Natural killer cell (primary cell): Measurements from ENCODE around the gene NEDD9. TPM values are rescaled to one million over a fixed set of nuclear protein-coding genes. Genes with fewer than 3 reads are reported as not detected.

Experiments
- ATAC-seq, 3 donors: fragments of 150-1000 bp in 2 of 3; fragments of 200-7000 bp in 1 of 3; cut with Tn5 transposase; 1 replicate in 1 of 3; 2 replicates in 2 of 3; pipeline ENCODE4 v1.10.0; 2021; ENCODE audit warnings: mild to moderate bottlenecking in 2 of 3, moderate library complexity in 2 of 3
- DNase-seq, 2 donors: peaks; one replicate each; pipeline versions ENCODE4 v3.0.0 to v3.0.0-alpha.2; 2013 to 2021; ENCODE audit warnings: mixed read lengths in 1 of 2
- H3K27ac ChIP-seq: one replicate; pipeline ENCODE4 v1.5.1; 2013; ENCODE audit warnings: mild to moderate bottlenecking, low read length
- H3K27me3 ChIP-seq: one replicate; pipeline ENCODE4 v1.6.1; 2013; ENCODE audit warnings: low read length; ENCODE audit not compliant: control insufficient read depth, insufficient read depth
- H3K36me3 ChIP-seq: one replicate; pipeline ENCODE4 v1.6.1; 2013; ENCODE audit warnings: low read length; ENCODE audit not compliant: control insufficient read depth, insufficient read depth
- H3K4me1 ChIP-seq: one replicate; pipeline ENCODE4 v1.6.1; 2013; ENCODE audit warnings: low read length; ENCODE audit not compliant: control insufficient read depth, insufficient read depth
- H3K4me3 ChIP-seq: one replicate; pipeline ENCODE4 v1.5.1; 2013; ENCODE audit warnings: low read length
- H3K9me3 ChIP-seq: one replicate; pipeline ENCODE4 v1.6.1; 2013; ENCODE audit warnings: low read length; ENCODE audit not compliant: control insufficient read depth, insufficient read depth
- H3K27ac Mint-ChIP-seq, 2 donors: one replicate each; pipeline ENCODE4 v1.8.0; 2022; ENCODE audit warnings: mild to moderate bottlenecking in 2 of 2, mixed read lengths in 2 of 2, moderate library complexity in 1 of 2
- H3K27me3 Mint-ChIP-seq, 2 donors: one replicate each; pipeline ENCODE4 v1.8.0; 2022; ENCODE audit warnings: low read depth in 2 of 2, mixed read lengths in 2 of 2
- H3K36me3 Mint-ChIP-seq: one replicate; pipeline ENCODE4 v1.8.0; 2022; ENCODE audit warnings: mixed read lengths
- H3K4me1 Mint-ChIP-seq, 2 donors: one replicate each; pipeline ENCODE4 v1.8.0; 2022; ENCODE audit warnings: mixed read lengths in 2 of 2
- H3K4me3 Mint-ChIP-seq: one replicate; pipeline ENCODE4 v1.8.0; 2022; ENCODE audit warnings: mild to moderate bottlenecking, moderate library complexity, mixed read lengths
- H3K9me3 Mint-ChIP-seq, 2 donors: one replicate each; pipeline ENCODE4 v1.8.0; 2022; ENCODE audit warnings: mixed read lengths in 2 of 2
- CTCF ChIP-seq: fragments of 200-600 bp; IDR thresholded peaks from one replicate; pipeline ENCODE4 v1.8.0; 2022; ENCODE audit warnings: antibody characterized with exemption
- WGBS: methylation state at CpG from one replicate; pipeline ENCODE4 v1.1.7; 2013; ENCODE audit warnings: missing lambda C conversion rate; ENCODE audit not compliant: insufficient coverage; 5-methylcytosine and 5-hydroxymethylcytosine counted together
- intact Hi-C: fragments of 100-400 bp; cut with micrococcal nuclease; formaldehyde crosslinking; loops from one replicate; pipeline ENCODE4 v1.14.2; 2022
- total RNA-seq, 4 donors: library from RNA; stranded (reverse); fragments of 120-200 nt in 1 of 4; gene quantifications; one replicate each; pipeline versions ENCODE4 v1.2.3 to v1.2.4, GENCODE V29; 2013 to 2022

Gene NEDD9
- total RNA-seq, 3 donors from 2014 or later (not counting 1 experiment from before 2014, with no cell fraction given), result 106 to 110 (median 107) TPM

- Mint-ChIP-seq H3K9me3 (no peaks in the 10 kb centered on the region), H3K4me1 (peaks cover 77 to 78% of the 10 kb centered on the region in 2 donors), H3K4me3 (no peak overlapping the region), H3K27me3 (no peaks in the 10 kb centered on the region), H3K27ac (peak overlapping the region; percentile 98 to 99), H3K36me3 (peaks cover 21% of the 10 kb centered on the region)
- DNase-seq, result no peak
- peaks cover 41% of the 10 kb centered on the region for H3K4me1 ChIP-seq
- ATAC-seq, result no peak
- intact Hi-C loops, result no loop called here
- no peaks in the 10 kb centered on the region for H3K27me3 ChIP-seq
- H3K4me3 ChIP-seq, result no peak overlapping the region
- peaks cover 34% of the 10 kb centered on the region for H3K36me3 ChIP-seq
- peak overlapping the region; percentile 33 for H3K27ac ChIP-seq
- WGBS, result 48% methylated on average over 15 of the region's 15 CpGs
- no peak for TF ChIP-seq CTCF
- no peaks in the 10 kb centered on the region for H3K9me3 ChIP-seq
Measured at GRCh38 chr6:11196511-11197174, 35.8 kb downstream of the NEDD9 start.

- Mint-ChIP-seq H3K36me3 (peaks cover 21% of the 10 kb centered on the region), H3K9me3 (no peaks in the 10 kb centered on the region), H3K4me3 (no peak overlapping the region), H3K27me3 (no peaks in the 10 kb centered on the region), H3K4me1 (peaks cover 56 to 57% of the 10 kb centered on the region in 2 donors), H3K27ac (peak overlapping the region; percentile 98 to 99)
- H3K36me3 ChIP-seq, result peaks cover 46% of the 10 kb centered on the region
- no peak for TF ChIP-seq CTCF
- no peaks in the 10 kb centered on the region for H3K9me3 ChIP-seq
- peaks cover 30% of the 10 kb centered on the region for H3K4me1 ChIP-seq
- no peaks in the 10 kb centered on the region for H3K27me3 ChIP-seq
- ATAC-seq (no peak), DNase-seq (no peak)
- H3K27ac ChIP-seq, result no peak overlapping the region
- H3K4me3 ChIP-seq, result no peak overlapping the region
- intact Hi-C loops, result no loop called here
- WGBS, result 98% methylated on average over 11 of the region's 12 CpGs
Measured at GRCh38 chr6:11194356-11195218, 37.9 kb downstream of the NEDD9 start.

GRCh38 chr6:11193434-11193833 lies 39.0 kb downstream of the NEDD9 start:
- Histone ChIP-seq H3K27me3 (no peaks in the 10 kb centered on the region), H3K27ac (no peak overlapping the region), H3K9me3 (no peaks in the 10 kb centered on the region), H3K36me3 (peaks cover 52% of the 10 kb centered on the region), H3K4me1 (peaks cover 19% of the 10 kb centered on the region), H3K4me3 (no peak overlapping the region)
- Mint-ChIP-seq H3K27ac (peak overlapping the region; percentile 98 to 99), H3K4me3 (no peak overlapping the region), H3K36me3 (peaks cover 14% of the 10 kb centered on the region), H3K9me3 (no peaks in the 10 kb centered on the region), H3K27me3 (no peaks in the 10 kb centered on the region), H3K4me1 (peaks cover 48 to 50% of the 10 kb centered on the region in 2 donors)
- no peak for DNase-seq
- TF ChIP-seq CTCF, result no peak
- intact Hi-C loops, result no loop called here
- ATAC-seq, result no peak
- 94% methylated on average over 3 of the region's 6 CpGs for WGBS
